ENCODE measurements around the gene STRIP1.
"Not testable (repeated sequence)": the region's sequence is repeated elsewhere in the genome, so short reads cannot be mapped to it uniquely, and the experiment has no call there.

STRIP1 gene

DNA sequence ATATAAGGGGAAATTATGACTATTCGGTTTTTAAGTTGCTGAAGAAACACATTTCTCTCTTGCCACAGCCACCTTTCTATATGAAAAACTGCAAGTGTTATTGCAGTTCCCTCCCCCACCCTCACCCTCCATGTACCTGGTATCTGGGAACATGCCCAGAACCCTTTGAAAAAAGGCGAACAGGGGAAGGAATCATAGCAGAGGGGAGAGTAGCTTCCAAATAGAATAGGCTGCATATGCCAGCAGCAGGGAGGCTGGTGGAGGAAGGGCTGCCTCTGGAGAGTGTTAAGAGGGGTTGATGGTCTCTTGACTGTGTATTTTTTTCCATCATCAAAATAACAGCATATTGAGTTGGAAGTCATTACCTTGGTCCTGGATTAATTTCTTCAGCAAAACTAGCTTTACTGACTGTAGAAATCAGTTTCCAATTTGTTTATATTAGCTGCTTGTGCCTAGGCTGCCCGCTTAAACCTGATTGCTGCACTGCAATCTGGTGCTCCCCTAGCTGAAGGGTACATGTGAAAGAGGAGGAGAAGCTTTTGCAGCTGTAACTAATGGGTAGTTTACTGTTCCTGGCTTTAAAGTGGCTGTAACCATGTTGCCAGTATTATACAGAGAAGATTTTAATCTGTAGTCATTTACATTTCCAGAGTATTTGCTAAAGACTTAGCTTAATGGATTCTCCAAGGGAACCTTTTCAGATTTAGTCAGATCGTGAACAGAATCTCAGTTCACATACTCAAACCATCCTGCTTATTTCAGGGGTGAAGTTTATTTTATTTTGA, 27.2 kb upstream of the STRIP1 start:
- no peak for DNase-seq (ENCODE audit: low read depth in 1 of 2, low spot score in 1 of 2)

DNA sequence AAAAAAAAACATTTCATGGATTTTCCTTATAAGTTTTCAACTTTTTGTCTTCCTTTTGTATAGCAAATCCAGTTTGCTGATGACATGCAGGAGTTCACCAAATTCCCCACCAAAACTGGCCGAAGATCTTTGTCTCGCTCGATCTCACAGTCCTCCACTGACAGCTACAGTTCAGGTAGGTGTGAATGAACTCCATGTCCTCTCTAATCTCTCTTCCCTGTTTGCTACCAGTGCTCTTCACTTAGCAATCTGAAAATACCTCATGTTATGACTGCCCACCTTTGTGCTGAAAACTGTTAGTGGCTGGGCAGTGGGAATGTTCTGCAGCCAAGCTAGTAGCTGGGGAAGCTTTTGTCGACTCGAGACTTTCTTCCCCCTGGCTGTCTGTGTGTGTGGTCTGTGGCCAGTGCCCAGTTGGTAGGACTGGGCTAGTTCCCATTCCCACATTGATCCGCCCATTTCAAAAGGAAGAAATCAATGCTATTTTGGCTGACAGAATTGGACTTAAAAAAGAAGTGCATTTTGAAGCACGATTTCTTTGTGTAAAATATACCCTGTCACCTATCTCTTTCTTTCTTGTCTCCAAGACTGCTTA, 25.4 kb upstream of the STRIP1 start:
- DNase-seq (ENCODE audit: low read depth in 1 of 2, low spot score in 1 of 2), result no peak

DNA sequence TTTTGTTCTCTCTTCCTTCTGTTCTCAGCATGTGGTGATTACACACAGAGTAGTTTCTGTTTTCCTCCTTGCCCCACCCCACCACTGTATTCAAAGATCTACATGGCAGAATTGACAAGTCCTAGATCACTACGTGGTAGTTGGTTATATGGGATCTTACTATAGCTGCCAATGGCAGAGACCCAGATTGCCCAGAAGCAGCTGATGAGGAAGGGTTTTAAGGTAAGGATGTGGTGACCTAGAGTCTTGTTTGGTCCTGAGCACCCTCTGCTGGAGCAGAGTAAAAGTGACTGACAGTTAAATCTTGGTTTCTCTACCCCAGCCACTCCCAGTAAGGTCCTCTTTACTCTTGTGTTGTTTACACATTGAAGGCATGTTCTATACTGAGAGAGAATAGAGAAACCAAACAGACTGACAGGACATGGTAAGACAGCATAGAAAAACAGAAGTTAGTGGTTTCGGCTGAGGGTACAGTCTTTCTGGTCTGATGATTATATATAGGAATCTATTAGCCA, 22.8 kb upstream of the STRIP1 start:
- DNase-seq (ENCODE audit: low read depth in 1 of 2, low spot score in 1 of 2), result no peak

DNA sequence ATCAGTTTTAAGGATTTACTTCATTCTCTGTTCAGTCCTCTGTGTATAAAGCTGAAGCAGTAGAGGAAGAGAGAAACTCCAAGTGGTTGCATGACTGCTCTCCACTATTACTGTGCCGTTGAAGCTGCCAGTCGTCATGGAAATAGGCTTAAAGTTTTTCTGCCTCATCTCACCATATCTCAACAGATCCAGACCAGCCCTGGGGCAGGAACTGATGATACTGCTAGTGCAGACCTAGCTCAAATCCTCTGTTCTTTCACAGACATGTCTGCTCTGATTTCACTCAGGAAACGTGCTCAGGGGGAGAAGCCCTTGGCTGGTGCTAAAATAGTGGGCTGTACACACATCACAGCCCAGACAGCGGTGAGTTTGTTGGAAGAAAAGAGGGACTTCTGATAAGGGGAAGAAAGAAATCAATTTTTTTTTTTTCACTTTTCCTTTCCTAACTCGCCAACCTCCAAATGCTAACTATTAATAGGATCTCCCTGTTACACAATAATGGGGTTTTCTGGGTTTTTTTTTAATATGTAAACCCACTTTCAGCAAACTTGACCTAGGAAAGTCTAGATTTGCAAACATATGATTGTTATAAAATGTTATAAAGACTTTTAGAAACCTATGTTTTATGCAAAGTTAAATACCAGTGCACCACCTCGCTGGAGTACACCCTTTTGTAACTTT, 22.2 kb upstream of the STRIP1 start:
- no peak for DNase-seq (ENCODE audit: low read depth in 1 of 2, low spot score in 1 of 2)

DNA sequence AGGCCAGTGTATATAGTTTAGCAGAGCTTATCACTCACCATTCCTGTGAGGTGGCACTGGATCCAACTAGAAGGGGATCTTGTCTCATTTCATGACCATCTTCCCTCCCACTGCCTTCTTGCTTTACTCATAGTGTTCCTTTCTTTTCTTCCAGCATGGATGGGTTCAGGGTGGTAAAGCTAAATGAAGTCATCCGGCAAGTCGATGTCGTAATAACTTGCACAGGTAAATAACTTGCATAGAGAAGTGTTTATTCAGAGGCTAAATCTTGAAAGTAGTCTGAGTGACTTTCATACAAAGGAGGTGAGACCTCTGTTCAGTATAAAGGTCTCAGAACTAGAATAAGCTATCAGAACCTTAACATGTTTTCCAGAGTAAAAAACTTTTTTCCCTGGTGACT, 16.6 kb upstream of the STRIP1 start:
- no peak for DNase-seq (ENCODE audit: low read depth in 1 of 2, low spot score in 1 of 2)

DNA sequence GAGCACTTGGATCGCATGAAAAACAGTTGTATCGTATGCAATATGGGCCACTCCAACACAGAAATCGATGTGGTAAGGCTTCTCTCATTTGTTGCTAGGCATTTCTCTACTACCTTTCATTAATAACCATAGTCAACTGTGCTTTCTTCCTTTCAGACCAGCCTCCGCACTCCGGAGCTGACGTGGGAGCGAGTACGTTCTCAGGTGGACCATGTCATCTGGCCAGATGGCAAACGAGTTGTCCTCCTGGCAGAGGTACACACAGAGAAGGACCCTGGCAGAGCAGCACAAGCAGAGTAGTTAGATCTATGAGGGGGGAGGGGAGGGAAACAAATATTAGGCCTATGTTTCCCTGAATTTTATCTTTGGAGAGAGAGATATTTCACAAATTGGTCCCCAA, 16.0 kb upstream of the STRIP1 start:
- DNase-seq (ENCODE audit: low read depth in 1 of 2, low spot score in 1 of 2), result no peak

DNA sequence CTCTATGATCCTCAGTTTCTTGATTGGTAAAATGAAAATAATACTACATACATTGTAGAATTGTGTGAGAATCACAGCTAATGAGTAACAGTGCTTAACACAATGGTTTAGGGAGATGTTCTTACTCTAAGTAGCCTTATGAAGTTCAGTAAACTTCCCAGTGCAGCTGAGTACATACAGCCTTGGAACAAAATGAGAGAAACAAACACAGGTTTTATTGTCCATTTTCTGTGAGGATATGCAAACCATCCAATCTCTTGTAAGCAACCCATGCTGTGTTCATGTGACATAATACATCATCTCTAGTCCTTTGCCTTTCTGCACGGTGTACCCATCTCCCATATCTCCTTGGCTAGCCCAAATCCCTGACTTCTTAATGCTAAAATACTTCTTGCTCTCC, 14.7 kb upstream of the STRIP1 start:
- DNase-seq (ENCODE audit: low read depth in 1 of 2, low spot score in 1 of 2), result no peak

DNA sequence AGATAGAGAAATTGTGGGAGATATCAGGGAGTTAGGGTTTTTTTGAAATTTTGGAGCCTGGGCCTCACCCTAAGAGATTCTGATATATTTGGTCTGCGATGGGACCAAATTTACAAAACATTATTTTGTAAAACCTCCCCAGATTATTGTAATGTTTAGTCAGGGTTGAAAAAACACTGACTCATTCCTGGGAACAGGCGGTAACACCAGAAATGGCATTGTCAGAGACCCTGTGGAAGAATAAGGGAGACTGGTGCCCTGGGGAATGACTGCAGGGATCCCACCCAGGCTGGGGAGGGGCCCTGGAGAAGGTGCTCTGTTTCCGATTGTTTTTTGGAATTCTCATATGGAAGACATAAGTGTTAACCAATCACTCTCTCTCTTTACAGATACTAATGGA, 13.1 kb upstream of the STRIP1 start:
- no peak for DNase-seq (ENCODE audit: low read depth in 1 of 2, low spot score in 1 of 2)

DNA sequence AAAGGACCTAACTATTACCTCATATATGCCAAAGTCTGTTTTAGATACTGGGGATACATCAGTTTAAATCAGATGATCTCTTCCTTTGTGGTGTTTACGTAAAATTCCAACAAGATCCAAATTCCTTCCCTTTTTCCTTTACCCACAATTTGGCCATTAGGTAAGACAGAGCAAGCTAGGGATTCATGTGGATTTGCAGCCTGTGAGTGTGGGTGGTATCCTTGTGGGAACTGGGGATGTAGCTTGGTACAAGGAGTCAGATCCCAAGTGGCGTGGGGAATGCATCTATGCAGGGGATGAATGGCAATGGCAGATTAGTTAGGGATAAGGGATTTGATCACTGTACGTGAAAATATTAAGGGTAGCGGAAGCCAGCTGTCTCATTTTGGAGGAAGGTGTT, 9.8 kb upstream of the STRIP1 start:
- DNase-seq (ENCODE audit: low read depth in 1 of 2, low spot score in 1 of 2), result no peak

DNA sequence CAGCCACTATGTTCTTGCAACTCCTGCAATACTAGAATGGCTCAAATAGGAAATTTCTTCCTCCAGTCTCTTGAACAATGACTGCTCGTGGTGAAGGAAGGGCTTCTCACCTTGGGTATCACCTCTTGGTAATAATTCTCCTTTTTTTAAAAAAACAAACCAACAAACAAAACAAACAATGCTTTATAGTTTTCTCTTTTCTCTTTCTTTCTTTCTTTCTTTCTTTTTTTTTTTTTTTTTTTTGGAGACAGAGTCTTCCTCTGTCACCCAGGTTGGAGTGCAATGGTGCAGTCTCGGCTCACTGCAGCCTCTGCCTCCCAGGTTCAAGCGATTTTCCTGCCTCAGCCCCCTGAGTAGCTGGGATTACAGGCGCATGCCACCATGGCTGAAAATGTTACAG, 3.7 kb upstream of the STRIP1 start:
- DNase-seq (ENCODE audit: low read depth in 1 of 2, low spot score in 1 of 2), result not testable (repeated sequence)

DNA sequence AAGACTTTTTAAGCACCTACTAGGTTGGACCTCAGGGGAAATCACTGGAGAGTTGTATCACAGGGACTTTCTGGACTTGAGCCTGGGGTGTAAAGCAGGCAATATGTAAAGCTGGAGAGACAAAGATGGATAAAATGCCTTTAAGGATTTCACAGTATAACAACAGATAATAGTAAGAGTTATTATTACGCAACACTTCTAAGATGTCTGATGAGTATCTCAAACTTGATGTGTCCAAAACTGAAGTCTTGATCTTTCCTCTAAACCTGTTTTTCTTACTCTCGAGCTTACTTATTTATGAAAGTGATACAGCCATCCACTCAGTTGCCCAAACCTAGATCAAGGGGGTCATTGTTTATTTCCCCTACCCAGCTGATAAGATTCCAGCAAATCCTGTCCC, 2.1 kb upstream of the STRIP1 start:
- DNase-seq (ENCODE audit: low read depth in 1 of 2, low spot score in 1 of 2), result no peak

DNA sequence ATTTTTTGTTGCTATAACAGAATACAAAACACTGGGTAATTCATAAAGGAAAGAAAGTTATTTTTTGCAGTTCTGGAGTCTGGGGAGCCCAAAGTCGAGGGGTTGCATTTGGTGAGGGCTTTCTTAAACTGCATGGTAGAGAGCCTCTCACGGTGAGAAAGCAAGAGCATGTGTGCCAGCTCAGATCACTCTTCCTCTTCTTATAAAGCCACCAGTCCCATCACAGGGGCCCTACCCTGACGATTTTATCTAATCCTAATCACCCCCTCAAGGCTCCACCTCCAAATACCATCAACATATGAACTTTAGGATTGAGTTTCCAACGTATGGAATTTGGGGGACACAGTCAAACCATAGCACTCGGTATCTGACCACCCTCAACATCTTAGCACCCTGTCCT, 1.0 kb upstream of the STRIP1 start:
- DNase-seq (ENCODE audit: low read depth in 1 of 2, low spot score in 1 of 2), result no peak

DNA sequence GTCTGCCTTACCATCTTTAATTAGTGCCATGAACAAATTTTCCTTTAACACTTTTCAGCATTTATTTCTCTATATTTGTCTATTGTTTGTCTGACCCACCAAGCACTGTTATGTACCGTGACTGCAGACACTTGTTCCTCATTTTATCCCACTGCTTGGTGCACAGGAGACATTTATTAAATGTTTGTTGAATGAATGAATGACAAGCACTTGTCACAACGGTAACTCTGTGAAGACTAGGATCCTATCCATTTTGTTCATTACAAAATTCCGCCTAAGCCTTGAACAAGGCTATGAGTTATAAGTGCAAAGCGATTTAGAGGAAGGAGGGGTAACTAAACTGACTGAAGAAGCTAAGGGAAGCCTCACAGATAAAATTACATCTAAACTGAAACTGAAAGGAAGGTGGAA, 379 bp upstream of the STRIP1 start:
- DNase-seq (ENCODE audit: low read depth in 1 of 2, low spot score in 1 of 2), result no peak

DNA sequence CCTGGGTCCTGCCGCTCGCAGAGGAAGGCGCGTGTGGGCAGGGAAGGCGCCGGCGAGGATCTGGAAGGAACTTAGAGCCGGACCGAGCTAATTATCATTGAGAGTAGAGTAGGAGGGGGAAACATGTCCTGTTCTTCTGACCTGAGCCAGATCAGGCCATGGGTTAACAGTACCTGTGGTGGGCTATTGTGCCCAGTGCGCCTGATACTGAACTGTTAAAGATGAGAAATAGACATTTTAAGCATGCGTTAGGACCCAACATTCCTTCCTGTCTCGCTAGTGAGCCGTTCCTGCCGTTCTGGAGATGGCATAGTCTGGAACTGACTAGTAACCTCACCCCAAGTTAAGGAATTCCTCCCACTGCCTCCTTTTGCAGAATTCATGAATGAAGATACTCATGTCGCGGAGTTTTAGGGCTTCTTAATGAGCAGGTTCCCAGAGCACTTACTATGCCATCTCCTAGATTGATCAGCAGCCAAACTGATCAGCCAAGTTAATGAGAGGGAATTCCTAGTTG, 870 bp downstream of the STRIP1 start:
- no peak for DNase-seq (ENCODE audit: low read depth in 1 of 2, low spot score in 1 of 2)

DNA sequence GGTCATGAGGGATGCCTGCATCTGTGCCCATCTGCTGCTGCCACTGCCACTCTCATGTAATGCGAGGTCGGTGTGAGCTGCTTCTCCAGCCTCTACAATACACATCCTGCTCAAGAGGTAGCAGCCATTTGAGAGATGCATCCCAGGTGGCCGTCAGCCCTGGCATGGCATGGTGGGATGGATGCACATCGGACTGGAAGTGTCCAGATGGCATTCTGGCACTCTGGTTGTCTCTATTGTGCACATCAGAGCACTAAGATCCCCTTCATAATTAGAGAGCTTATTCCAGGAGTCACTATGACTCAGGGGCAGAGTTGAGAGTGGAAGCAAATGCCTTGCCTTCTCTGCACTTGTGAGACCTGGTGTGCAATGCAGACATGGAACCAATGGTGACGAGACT, 3.8 kb downstream of the STRIP1 start:
- no peak for DNase-seq (ENCODE audit: low read depth in 1 of 2, low spot score in 1 of 2)

DNA sequence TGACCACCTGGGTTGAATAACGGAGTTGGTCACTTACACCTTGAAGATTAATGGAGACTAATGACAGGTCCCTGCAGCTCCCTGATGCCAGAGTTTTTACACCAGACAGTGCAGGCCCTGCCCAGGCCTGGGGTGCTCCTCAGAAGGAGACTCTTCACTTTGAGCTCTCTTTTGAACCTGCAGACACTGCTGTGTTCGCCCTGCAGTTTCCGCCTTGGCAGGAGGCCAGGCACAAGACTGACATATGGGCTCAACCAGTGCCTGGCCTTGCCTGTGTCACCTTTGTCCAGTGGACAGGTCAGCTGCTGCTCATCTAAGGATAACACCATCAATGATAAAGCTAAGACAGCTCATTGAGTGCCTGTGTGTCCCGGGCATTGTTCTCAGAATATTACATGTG, 5.2 kb downstream of the STRIP1 start:
- no peak for DNase-seq (ENCODE audit: low read depth in 1 of 2, low spot score in 1 of 2)

DNA sequence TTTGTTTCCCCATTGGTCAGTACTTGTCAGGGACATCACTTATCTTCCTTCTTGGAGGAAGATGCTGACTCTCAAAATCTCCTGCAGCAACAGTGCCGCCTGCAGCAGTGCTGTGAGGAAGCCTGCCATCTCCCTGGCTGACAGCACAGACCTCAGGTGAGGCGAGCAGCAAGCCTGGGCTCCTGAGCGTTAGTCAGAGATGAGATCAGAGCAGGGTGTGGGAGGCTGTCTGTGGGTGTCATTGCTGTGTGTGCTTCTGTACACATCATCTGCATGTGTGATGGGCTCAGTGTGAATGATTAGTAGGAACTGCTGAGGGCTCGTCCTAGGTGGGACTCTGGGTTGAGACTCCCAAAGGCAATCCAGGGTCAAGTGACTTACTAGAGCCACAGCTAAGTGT, 6.1 kb downstream of the STRIP1 start:
- no peak for DNase-seq (ENCODE audit: low read depth in 1 of 2, low spot score in 1 of 2)

DNA sequence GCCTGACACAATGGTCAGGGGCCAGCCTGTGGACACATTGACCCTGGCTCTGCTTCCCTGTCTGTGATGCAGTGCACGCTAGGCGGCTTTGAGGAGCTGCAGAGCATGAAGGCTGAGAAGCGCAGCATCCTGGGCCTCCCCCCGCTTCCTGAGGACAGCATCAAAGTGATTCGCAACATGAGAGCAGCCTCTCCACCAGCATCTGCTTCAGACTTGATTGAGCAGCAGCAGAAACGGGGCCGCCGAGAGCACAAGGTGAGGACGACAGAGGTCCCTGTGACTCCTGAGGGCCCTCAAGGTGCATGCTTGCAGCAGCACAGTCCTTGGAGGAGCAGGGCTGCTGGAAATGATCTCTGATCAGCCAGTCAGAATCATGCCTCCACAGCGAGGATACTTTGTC, 8.6 kb downstream of the STRIP1 start:
- DNase-seq (ENCODE audit: low read depth in 1 of 2, low spot score in 1 of 2), result no peak

DNA sequence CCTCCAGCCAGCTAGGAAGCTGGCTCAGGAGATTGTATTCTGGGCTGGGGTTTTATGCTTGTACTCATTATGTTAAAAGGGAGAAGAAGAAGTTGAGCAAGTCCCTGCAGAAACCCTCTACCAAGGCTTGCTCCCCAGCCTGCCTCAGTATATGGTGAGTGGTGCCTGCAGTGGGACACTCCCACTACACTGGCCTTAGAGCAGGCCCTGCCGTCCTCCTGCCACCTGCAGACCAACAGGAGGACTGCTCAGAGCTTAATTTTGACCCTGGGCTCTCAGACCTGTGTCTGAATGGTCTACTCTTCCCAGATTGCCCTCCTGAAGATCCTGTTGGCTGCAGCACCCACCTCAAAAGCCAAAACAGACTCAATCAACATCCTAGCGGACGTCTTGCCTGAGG, 13.0 kb downstream of the STRIP1 start:
- no peak for DNase-seq (ENCODE audit: low read depth in 1 of 2, low spot score in 1 of 2)

DNA sequence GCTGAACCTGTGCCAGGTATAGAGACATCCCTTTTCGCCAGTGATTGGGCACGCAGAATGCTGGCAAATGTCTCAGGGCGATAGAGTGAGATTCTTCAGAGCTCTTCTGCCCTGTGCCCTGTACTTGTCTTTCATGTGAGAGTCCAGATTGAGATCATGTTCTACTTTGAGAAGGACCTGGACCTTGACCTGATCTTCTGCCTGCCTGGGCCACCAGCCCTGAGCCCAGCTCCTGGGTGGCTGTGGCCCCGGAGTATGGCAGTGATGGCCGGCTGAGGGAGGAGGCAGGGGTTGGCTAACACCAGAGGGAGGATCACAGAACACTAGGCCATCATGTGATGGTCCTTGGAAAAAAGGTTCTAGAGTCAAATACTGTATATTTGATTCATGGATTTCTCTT, 13.8 kb downstream of the STRIP1 start:
- DNase-seq (ENCODE audit: low read depth in 1 of 2, low spot score in 1 of 2), result no peak

DNA sequence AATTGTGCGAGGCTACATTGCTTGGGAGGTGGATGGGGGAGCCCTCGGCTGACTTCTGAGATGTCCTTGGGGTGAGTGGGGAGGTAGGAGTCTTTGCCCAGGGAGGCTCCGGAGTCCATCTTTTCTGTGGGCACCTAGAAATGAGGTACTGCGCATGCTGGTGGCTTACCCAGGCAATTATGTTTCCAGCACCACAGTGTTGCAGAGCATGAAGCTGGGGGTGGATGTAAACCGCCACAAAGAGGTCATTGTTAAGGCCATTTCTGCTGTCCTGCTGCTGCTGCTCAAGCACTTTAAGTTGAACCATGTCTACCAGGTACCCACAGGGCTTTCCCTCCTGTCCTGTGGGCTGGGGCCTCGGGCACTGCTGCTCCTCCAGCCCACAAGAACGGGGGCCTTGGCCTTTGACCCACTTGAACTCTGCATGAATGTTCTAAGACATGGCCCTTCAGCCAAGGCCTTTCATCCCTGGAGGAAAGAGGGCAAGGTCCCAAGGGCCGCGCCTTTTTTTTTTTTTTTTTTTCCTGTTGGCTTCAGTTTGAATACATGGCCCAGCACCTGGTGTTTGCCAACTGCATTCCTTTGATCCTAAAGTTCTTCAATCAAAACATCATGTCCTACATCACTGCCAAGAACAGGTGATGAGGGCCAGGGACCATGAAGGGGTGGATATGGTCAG, 14.6 kb downstream of the STRIP1 start:
- no peak for DNase-seq (ENCODE audit: low read depth in 1 of 2, low spot score in 1 of 2)

Measured in stimulated activated CD4-positive, alpha-beta T cell treated with anti-CD3 and anti-CD28 coated beads, Interleukin-15, amount 100 ng/mL, for 1 hour (primary cell).